Stimulated activated naive CD8-positive, alpha-beta T cell treated with anti-CD3 and anti-CD28 coated beads, Interleukin-15, Interleukin-2, amounts not matched to agents 100 ng/mL and 50 ng/mL, for 24 hours (primary cell): Measurements from ENCODE around the gene PKN1.
"Not testable (repeated sequence)": the region's sequence is repeated elsewhere in the genome, so short reads cannot be mapped to it uniquely, and the experiment has no call there.

Source experiments
- H3K27ac Mint-ChIP-seq: one replicate; pipeline ENCODE4 v1.8.0; 2021; ENCODE audit warnings: mild to moderate bottlenecking, mixed read lengths
- H3K27me3 Mint-ChIP-seq: one replicate; pipeline ENCODE4 v1.8.0; 2021; ENCODE audit warnings: mixed read lengths
- H3K36me3 Mint-ChIP-seq: one replicate; pipeline ENCODE4 v1.8.0; 2021; ENCODE audit warnings: low read depth, mixed read lengths
- H3K4me1 Mint-ChIP-seq: one replicate; pipeline ENCODE4 v1.8.0; 2021; ENCODE audit warnings: low read depth, mixed read lengths
- H3K4me3 Mint-ChIP-seq: one replicate; pipeline ENCODE4 v1.8.0; 2021; ENCODE audit warnings: mild to moderate bottlenecking, mixed read lengths
- H3K9me3 Mint-ChIP-seq: one replicate; pipeline ENCODE4 v1.8.0; 2021; ENCODE audit warnings: mixed read lengths

PKN1 gene

GRCh38 chr19:14459703-14460102 lies 26.6 kb downstream of the PKN1 start:
- Mint-ChIP-seq H3K36me3 (peaks cover 42% of the 10 kb centered on the region), H3K9me3 (no peaks in the 10 kb centered on the region), H3K4me1 (peaks cover 10% of the 10 kb centered on the region), H3K4me3 (no peak overlapping the region), H3K27me3 (no peaks in the 10 kb centered on the region), H3K27ac (peak overlapping the region; percentile 47)

DNA sequence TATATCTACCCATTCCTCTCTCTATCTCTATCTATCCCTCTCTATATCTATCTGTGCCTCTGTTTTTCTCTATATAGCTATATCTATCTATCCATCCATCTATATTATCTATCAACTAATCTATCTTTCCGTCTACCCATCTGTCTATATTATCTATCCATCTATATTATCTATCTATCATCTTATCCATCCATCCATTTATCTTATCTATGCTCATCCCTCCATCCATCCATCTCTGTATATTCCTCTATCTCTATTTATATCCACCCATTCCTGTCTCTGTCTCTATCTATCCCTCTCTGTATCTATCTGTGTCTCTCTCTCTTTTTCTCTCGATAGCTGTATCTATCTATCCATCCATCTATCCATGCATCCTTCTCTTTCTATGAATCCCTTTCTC lies 27.8 kb downstream of the PKN1 start:
- H3K4me1 Mint-ChIP-seq = peaks cover 10% of the 10 kb centered on the region
- no peak overlapping the region for H3K27ac Mint-ChIP-seq
- no peaks in the 10 kb centered on the region for H3K9me3 Mint-ChIP-seq
- H3K27me3 Mint-ChIP-seq = no peaks in the 10 kb centered on the region
- peaks cover 45% of the 10 kb centered on the region for H3K36me3 Mint-ChIP-seq
- no peak overlapping the region for H3K4me3 Mint-ChIP-seq

DNA sequence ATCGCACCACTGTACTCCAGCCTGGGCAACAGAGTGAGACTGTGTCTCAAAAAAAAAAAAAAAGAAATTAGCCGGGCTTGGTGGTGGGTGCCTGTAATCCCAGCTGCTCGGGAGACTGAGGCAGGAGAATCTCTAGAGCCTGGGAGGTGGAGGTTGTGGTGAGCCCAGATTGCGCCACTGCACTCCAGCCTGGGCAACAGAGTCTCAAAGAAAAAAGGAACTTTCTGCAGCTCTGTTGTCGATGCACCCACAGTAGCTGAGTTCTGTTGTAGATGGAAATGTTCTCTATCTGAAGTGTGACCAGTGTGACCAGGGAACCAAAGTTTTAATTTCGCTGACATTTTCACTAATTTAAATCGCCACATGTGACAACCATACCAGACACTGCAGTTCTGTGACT lies 29.3 kb downstream of the PKN1 start:
- not testable (repeated sequence) for H3K27me3 Mint-ChIP-seq, H3K27ac Mint-ChIP-seq, H3K4me3 Mint-ChIP-seq, H3K4me1 Mint-ChIP-seq, H3K9me3 Mint-ChIP-seq
- H3K36me3 Mint-ChIP-seq = peaks cover 46% of the 10 kb centered on the region

DNA sequence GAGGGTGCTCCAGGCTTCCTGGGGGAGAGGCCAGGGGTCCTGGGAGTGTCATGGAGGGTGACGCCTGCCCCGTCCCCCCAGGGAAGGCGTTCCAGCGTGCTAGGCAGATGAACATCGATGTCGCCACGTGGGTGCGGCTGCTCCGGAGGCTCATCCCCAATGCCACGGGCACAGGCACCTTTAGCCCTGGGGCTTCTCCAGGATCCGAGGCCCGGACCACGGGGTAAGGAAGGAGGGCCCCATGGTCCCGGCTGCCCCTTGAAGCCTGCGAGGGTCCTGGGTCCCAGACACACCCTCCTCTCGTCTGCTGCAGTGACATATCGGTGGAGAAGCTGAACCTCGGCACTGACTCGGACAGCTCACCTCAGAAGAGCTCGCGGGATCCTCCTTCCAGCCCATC lies 30.6 kb downstream of the PKN1 start:
- H3K36me3 Mint-ChIP-seq = peaks cover 55% of the 10 kb centered on the region

GRCh38 chr19:14467391-14467790 lies 34.3 kb downstream of the PKN1 start:
- H3K4me3 Mint-ChIP-seq = no peak overlapping the region
- no peaks in the 10 kb centered on the region for H3K4me1 Mint-ChIP-seq
- no peaks in the 10 kb centered on the region for H3K9me3 Mint-ChIP-seq
- H3K36me3 Mint-ChIP-seq = peaks cover 42% of the 10 kb centered on the region
- no peaks in the 10 kb centered on the region for H3K27me3 Mint-ChIP-seq
- H3K27ac Mint-ChIP-seq = no peak overlapping the region

More for the DNA sequence above, 30.6 kb downstream of the PKN1 start:
- peaks cover 10% of the 10 kb centered on the region for H3K4me1 Mint-ChIP-seq
- H3K27ac Mint-ChIP-seq = no peak overlapping the region
- no peaks in the 10 kb centered on the region for H3K9me3 Mint-ChIP-seq
- H3K4me3 Mint-ChIP-seq = no peak overlapping the region
- H3K27me3 Mint-ChIP-seq = no peaks in the 10 kb centered on the region

- Mint-ChIP-seq H3K4me1 (peaks cover 1% of the 10 kb centered on the region), H3K36me3 (peaks cover 37% of the 10 kb centered on the region), H3K4me3 (no peak overlapping the region), H3K27ac (no peak overlapping the region), H3K27me3 (peaks cover 2% of the 10 kb centered on the region), H3K9me3 (no peaks in the 10 kb centered on the region)
Observed at GRCh38 chr19:14467816-14468215, 34.7 kb downstream of the PKN1 start.

DNA sequence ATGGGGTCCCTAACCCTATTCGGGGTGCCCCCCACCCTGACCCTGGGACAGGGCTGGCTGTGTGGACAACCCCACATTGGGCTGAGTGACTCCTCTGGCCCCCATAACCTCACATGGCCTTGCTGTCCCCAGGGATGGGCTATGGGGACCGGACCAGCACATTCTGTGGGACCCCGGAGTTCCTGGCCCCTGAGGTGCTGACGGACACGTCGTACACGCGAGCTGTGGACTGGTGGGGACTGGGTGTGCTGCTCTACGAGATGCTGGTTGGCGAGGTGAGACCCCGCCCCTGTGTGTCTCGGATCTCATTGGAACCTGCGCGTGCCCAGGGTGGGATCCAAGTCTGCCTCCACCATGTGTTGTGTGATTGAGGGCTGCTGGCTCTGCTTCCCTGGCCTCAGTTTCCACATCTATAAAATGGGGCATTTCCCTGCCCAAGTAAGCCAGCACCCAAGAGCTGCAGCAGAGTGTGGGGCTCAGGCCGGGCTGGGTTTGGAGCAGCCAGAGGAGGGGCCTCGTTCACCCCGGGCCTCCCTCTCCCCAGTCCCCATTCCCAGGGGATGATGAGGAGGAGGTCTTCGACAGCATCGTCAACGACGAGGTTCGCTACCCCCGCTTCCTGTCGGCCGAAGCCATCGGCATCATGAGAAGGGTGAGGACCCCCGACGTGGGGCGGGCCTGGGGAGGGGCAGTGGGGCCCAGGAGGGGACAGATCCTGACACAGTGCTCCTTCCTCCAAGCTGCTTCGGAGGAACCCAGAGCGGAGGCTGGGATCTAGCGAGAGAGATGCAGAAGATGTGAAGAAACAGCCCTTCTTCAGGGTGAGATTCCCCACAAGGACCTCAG lies 37.1 kb downstream of the PKN1 start:
- H3K9me3 Mint-ChIP-seq = no peaks in the 10 kb centered on the region
- H3K4me1 Mint-ChIP-seq = peaks cover 12% of the 10 kb centered on the region
- no peak overlapping the region for H3K27ac Mint-ChIP-seq
- H3K36me3 Mint-ChIP-seq = peaks cover 25% of the 10 kb centered on the region
- no peak overlapping the region for H3K4me3 Mint-ChIP-seq
- H3K27me3 Mint-ChIP-seq = peaks cover 14% of the 10 kb centered on the region

- Mint-ChIP-seq H3K4me1 (peaks cover 26% of the 10 kb centered on the region), H3K9me3 (no peaks in the 10 kb centered on the region), H3K27me3 (peaks cover 14% of the 10 kb centered on the region), H3K27ac (no peak overlapping the region), H3K4me3 (no peak overlapping the region), H3K36me3 (peaks cover 20% of the 10 kb centered on the region)
Observed at GRCh38 chr19:14471436-14472187, 38.5 kb downstream of the PKN1 start.

GRCh38 chr19:14472202-14472938 lies 39.3 kb downstream of the PKN1 start:
- H3K27me3 Mint-ChIP-seq = peaks cover 14% of the 10 kb centered on the region
- peaks cover 20% of the 10 kb centered on the region for H3K36me3 Mint-ChIP-seq
- H3K4me3 Mint-ChIP-seq = no peak overlapping the region
- peaks cover 28% of the 10 kb centered on the region for H3K4me1 Mint-ChIP-seq
- H3K27ac Mint-ChIP-seq = no peak overlapping the region
- H3K9me3 Mint-ChIP-seq = no peaks in the 10 kb centered on the region

DNA sequence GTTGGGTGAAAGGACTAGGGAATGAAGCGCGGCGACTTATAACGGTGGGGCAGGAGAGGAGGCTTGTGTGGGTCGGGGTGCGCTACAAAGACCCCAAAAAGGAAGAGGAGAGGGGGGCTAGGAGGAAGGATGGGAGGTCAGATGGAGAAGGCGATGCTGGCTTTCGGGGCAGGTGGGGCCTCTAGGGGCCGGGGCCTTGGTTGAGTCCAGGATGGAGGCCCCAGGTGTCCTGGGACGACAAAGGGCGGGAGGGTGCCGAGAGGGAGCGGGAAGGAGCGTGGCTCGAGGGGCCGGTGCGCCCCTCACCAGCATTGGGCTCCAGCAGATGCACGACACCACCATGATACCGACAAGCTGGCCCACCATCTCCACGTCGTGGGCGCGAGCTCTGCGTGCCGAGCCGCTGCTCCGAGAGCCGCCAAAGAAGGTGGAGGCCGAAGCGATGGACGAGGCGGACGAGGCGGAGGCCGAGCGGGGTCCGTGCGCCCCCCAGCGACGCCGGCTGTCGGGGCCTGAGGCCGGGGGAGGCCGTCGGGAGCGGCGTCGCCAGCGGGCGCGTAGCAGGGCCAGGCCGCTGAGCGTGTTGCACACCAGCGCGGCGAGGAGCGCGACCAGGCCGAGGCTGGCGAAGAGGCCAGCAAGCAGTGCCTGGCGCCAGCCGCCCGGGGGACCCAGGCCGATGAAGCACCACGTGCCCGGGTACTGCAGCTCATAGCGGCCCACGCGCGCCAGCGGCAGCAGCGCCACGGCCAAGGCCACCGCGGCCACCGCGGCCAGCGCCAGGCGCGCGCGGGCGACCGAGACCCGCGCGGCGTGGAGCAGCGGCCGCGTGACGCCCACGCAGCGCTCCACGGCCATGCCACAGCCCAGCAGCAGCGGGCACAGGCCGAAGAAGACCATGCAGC lies 40.2 kb downstream of the PKN1 start:
- Mint-ChIP-seq H3K4me3 (no peak overlapping the region), H3K27me3 (peaks cover 14% of the 10 kb centered on the region), H3K9me3 (no peaks in the 10 kb centered on the region), H3K36me3 (peaks cover 13% of the 10 kb centered on the region), H3K27ac (no peak overlapping the region), H3K4me1 (peaks cover 28% of the 10 kb centered on the region)

DNA sequence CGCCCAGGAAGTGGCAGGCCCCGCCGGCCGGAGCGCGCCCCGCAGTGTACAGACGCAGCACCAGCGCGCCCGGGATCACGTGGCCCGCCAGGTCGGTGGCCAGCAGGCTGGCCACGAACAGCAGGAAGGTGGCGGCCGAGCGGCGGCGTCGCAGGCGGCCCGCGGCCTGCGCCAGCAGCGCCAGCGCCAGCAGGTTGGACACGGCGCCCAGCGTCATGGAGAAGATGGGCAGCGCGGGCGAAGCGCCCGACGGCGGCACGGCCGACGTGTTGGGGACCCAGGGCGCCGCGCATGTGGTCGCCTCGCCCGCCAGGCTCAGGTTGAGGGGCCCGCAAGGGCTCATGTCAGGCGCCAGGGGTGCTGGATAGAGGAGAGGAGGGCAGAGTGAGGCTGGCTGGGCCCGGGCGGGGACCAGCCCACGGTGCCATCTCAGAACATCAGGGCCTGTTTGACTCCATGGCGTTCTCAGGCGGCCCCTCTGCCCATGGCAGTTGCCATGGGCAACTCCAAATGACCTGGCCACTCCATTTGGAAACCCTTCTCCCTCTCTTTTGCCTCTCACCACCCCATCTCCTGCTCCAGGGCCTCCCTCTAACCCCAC lies 41.0 kb downstream of the PKN1 start:
- H3K4me3 Mint-ChIP-seq = no peak overlapping the region
- H3K4me1 Mint-ChIP-seq = peaks cover 28% of the 10 kb centered on the region
- H3K9me3 Mint-ChIP-seq = no peaks in the 10 kb centered on the region
- peaks cover 6% of the 10 kb centered on the region for H3K36me3 Mint-ChIP-seq
- H3K27ac Mint-ChIP-seq = no peak overlapping the region
- H3K27me3 Mint-ChIP-seq = peaks cover 14% of the 10 kb centered on the region

- Mint-ChIP-seq H3K9me3 (no peaks in the 10 kb centered on the region), H3K4me1 (peaks cover 28% of the 10 kb centered on the region), H3K27ac (no peak overlapping the region), H3K36me3 (no peaks in the 10 kb centered on the region), H3K27me3 (peaks cover 14% of the 10 kb centered on the region), H3K4me3 (peak overlapping the region; percentile 40)
Observed at GRCh38 chr19:14474827-14475226, 41.7 kb downstream of the PKN1 start.

GRCh38 chr19:14475251-14476073 lies 42.4 kb downstream of the PKN1 start, which contains the start of gene PTGER1:
Gene PTGER1, minus strand, starts transcription at chr19:14475354. Its CDS starts 1,034 bp downstream, at chr19:14474320.
- no peaks in the 10 kb centered on the region for H3K9me3 Mint-ChIP-seq
- H3K27ac Mint-ChIP-seq = no peak within 1 kb of the TSS
- H3K4me3 Mint-ChIP-seq = peak within 1 kb of the TSS; percentile 40
- no peaks in the 10 kb centered on the region for H3K36me3 Mint-ChIP-seq
- H3K4me1 Mint-ChIP-seq = peaks cover 30% of the 10 kb centered on the region
- H3K27me3 Mint-ChIP-seq = peaks cover 14% of the 10 kb centered on the region
